Measurements from ENCODE around the gene FGD4.
A peak's percentile ranks its signal among the peaks of the same experiment; 100 is the strongest.
"Not testable (repeated sequence)": the region's sequence is repeated elsewhere in the genome, so short reads cannot be mapped to it uniquely, and the experiment has no call there.

FGD4 gene

DNA sequence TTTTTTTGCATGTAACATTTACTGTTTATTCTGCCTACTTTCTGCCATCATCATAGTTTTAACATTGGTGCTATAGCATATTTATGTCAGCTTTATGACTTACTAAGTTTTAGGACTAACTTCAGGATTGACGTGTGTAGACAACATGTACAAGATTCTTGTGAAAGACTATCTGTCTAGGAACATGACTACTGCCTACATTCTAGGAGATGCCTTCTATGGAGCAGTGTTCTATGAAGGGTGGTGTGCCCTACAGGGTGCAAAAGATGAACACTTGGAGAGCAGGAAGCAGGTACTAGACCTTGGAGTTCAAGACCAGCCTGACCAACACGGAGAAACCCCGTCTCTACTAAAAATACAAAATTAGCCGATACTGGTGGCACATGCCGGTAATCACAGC, 118.6 kb downstream of the FGD4 start:
- no peaks in the 10 kb centered on the region for H3K9me2 ChIP-seq (replicated peaks; ENCODE audit: low read depth, low read length)
- no peak overlapping the region for H3K4me3 ChIP-seq (ENCODE audit: low read length, poor library complexity, severe bottlenecking)
- no peaks in the 10 kb centered on the region for H3K27me3 ChIP-seq (ENCODE audit: insufficient read depth, low read length, poor library complexity, severe bottlenecking)
- no peak overlapping the region for H3K4me2 ChIP-seq (ENCODE audit: low read depth, low read length, poor library complexity, severe bottlenecking)
- H3K9ac ChIP-seq (ENCODE audit: low read depth, low read length, poor library complexity, severe bottlenecking): no peak overlapping the region
- H3K36me3 ChIP-seq (ENCODE audit: insufficient read depth, low read length): no peaks in the 10 kb centered on the region
- no peaks in the 10 kb centered on the region for H3F3A ChIP-seq (ENCODE audit: low read depth)
- peaks cover 23% of the 10 kb centered on the region for H3K4me1 ChIP-seq (ENCODE audit: insufficient read depth, low read length, poor library complexity, severe bottlenecking)
- H3K9me3 ChIP-seq (ENCODE audit: insufficient read depth, low read depth, low read length): no peaks in the 10 kb centered on the region
- no peak overlapping the region for H2AFZ ChIP-seq (ENCODE audit: low read length)
- no peaks in the 10 kb centered on the region for H4K20me1 ChIP-seq (ENCODE audit: insufficient read depth, low read length, poor library complexity, severe bottlenecking)
- no peaks in the 10 kb centered on the region for H3K79me2 ChIP-seq (ENCODE audit: insufficient read depth, low read length)
- TF ChIP-seq EZH2phosphoT487 (IDR thresholded peaks at IDR 0.05; ENCODE audit: borderline replicate concordance): no peak
- TF ChIP-seq, protein P1, sequence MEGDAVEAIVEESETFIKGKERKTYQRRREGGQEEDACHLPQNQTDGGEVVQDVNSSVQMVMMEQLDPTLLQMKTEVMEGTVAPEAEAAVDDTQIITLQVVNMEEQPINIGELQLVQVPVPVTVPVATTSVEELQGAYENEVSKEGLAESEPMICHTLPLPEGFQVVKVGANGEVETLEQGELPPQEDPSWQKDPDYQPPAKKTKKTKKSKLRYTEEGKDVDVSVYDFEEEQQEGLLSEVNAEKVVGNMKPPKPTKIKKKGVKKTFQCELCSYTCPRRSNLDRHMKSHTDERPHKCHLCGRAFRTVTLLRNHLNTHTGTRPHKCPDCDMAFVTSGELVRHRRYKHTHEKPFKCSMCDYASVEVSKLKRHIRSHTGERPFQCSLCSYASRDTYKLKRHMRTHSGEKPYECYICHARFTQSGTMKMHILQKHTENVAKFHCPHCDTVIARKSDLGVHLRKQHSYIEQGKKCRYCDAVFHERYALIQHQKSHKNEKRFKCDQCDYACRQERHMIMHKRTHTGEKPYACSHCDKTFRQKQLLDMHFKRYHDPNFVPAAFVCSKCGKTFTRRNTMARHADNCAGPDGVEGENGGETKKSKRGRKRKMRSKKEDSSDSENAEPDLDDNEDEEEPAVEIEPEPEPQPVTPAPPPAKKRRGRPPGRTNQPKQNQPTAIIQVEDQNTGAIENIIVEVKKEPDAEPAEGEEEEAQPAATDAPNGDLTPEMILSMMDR (conservative IDR thresholded peaks at IDR 0.05; ENCODE audit: low read length): no peak

DNA sequence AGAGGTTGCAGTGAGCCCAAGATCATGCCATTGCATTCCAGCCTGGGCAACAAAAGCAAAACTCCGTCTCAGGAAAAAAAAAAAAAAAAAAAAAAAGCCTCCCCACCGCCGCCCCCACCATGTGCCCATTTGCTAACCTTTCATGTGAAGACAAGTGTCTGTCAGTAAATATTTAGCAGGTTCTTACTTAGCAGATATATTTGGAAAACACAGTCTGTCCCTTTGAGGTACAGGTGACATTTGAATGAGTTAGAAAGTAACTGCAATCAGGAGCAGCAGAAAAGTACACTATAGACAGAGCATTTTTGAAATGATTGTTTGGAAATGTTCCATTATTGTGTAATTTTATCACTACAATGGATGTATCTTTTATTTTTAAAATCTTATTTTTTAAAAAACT, 119.7 kb downstream of the FGD4 start:
- H3K4me2 ChIP-seq (ENCODE audit: low read depth, low read length, poor library complexity, severe bottlenecking): no peak overlapping the region
- H3K27me3 ChIP-seq (ENCODE audit: insufficient read depth, low read length, poor library complexity, severe bottlenecking): no peaks in the 10 kb centered on the region
- H4K20me1 ChIP-seq (ENCODE audit: insufficient read depth, low read length, poor library complexity, severe bottlenecking): no peaks in the 10 kb centered on the region
- no peak overlapping the region for H3K9ac ChIP-seq (ENCODE audit: low read depth, low read length, poor library complexity, severe bottlenecking)
- H2AFZ ChIP-seq (ENCODE audit: low read length): no peak overlapping the region
- H3K36me3 ChIP-seq (ENCODE audit: insufficient read depth, low read length): no peaks in the 10 kb centered on the region
- peaks cover 26% of the 10 kb centered on the region for H3K4me1 ChIP-seq (ENCODE audit: insufficient read depth, low read length, poor library complexity, severe bottlenecking)
- no peak overlapping the region for H3K4me3 ChIP-seq (ENCODE audit: low read length, poor library complexity, severe bottlenecking)
- no peaks in the 10 kb centered on the region for H3F3A ChIP-seq (ENCODE audit: low read depth)
- no peaks in the 10 kb centered on the region for H3K79me2 ChIP-seq (ENCODE audit: insufficient read depth, low read length)
- no peaks in the 10 kb centered on the region for H3K9me3 ChIP-seq (ENCODE audit: insufficient read depth, low read depth, low read length)
- no peaks in the 10 kb centered on the region for H3K9me2 ChIP-seq (replicated peaks; ENCODE audit: low read depth, low read length)
- TF ChIP-seq EZH2phosphoT487 (IDR thresholded peaks at IDR 0.05; ENCODE audit: borderline replicate concordance): no peak
- TF ChIP-seq, protein P1 (conservative IDR thresholded peaks at IDR 0.05; ENCODE audit: low read length): no peak

DNA sequence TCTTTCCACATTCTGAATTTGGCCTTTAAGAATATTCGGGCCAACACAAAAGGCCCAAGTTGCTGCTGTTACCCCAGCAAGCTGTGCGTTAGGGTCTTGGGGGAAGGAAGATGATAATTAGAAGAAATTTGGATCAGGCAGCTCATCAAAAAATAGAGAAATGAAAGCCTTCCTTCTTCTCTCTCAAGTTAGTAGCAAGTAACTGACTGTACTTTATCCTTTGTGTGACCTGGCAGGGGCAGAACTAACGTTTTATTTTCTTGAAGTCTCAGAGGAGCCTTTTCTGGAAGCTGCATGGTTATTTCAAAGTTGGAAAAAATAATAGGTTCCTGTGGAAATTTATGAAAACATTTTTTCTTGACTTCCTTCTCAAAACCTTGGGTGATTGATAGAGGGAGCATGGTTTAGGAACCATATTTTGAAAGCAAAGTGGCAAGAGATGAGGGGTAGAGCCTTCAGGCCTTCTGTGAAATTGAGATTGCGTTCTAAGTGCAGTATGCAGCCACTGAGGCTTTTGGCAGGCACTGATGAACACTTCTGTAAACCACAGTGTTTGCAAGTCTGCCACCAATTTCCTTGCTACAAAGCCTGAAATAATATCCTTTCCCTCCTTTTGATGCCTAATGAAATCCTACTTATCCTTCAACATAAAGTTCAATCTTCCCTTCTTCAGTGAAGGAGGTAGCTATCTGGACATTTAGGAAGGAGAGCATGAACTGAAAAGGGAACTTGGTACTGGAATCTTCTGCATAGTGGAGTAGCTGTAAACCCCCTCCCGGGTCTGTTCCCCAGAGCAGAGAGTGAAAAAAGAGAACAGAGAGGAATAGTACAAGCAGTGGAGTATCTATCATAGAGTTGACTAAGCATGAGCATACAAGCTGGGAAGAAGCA, 123.2 kb downstream of the FGD4 start:
- Histone ChIP-seq H3K79me2 (ENCODE audit: insufficient read depth, low read length) (no peaks in the 10 kb centered on the region), H3K9me2 (replicated peaks; ENCODE audit: low read depth, low read length) (no peaks in the 10 kb centered on the region), H3F3A (ENCODE audit: low read depth) (no peaks in the 10 kb centered on the region), H2AFZ (ENCODE audit: low read length) (peak overlapping the region; percentile 76), H3K36me3 (ENCODE audit: insufficient read depth, low read length) (no peaks in the 10 kb centered on the region), H3K4me2 (ENCODE audit: low read depth, low read length, poor library complexity, severe bottlenecking) (peak overlapping the region; percentile 2), H3K27me3 (ENCODE audit: insufficient read depth, low read length, poor library complexity, severe bottlenecking) (no peaks in the 10 kb centered on the region), H3K4me3 (ENCODE audit: low read length, poor library complexity, severe bottlenecking) (no peak overlapping the region), H3K9ac (ENCODE audit: low read depth, low read length, poor library complexity, severe bottlenecking) (no peak overlapping the region), H4K20me1 (ENCODE audit: insufficient read depth, low read length, poor library complexity, severe bottlenecking) (no peaks in the 10 kb centered on the region), H3K4me1 (ENCODE audit: insufficient read depth, low read length, poor library complexity, severe bottlenecking) (peaks cover 18% of the 10 kb centered on the region), H3K9me3 (ENCODE audit: insufficient read depth, low read depth, low read length) (no peaks in the 10 kb centered on the region)
- TF ChIP-seq, protein P1 (conservative IDR thresholded peaks at IDR 0.05; ENCODE audit: low read length): no peak
- no peak for TF ChIP-seq EZH2phosphoT487 (IDR thresholded peaks at IDR 0.05; ENCODE audit: borderline replicate concordance)

DNA sequence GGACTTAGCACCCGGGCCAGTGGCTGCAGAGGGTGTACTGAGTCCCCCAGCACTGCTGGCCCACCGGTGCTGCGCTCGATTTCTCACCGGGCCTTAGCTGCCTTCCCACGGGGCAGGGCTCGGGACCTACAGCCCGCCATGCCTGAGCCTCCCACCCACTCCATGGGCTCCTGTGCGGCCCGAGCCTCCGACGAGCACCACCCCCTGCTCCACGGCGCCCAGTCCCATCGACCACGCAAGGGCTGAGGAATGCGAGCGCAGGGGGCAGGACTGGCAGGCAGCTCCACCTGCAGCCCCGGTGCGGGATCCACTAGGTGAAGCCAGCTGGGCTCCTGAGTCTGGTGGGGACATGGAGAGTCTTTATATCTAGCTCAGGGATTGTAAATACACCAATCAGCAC, 126.4 kb downstream of the FGD4 start:
- H3K9me3 ChIP-seq (ENCODE audit: insufficient read depth, low read depth, low read length); H4K20me1 ChIP-seq (ENCODE audit: insufficient read depth, low read length, poor library complexity, severe bottlenecking); H3F3A ChIP-seq (ENCODE audit: low read depth); H3K36me3 ChIP-seq (ENCODE audit: insufficient read depth, low read length); H3K9ac ChIP-seq (ENCODE audit: low read depth, low read length, poor library complexity, severe bottlenecking); H3K4me2 ChIP-seq (ENCODE audit: low read depth, low read length, poor library complexity, severe bottlenecking); H3K79me2 ChIP-seq (ENCODE audit: insufficient read depth, low read length); H3K4me3 ChIP-seq (ENCODE audit: low read length, poor library complexity, severe bottlenecking); H3K9me2 ChIP-seq (replicated peaks; ENCODE audit: low read depth, low read length); H3K27me3 ChIP-seq (ENCODE audit: insufficient read depth, low read length, poor library complexity, severe bottlenecking); H2AFZ ChIP-seq (ENCODE audit: low read length): not testable (repeated sequence)
- H3K4me1 ChIP-seq (ENCODE audit: insufficient read depth, low read length, poor library complexity, severe bottlenecking): peaks cover 18% of the 10 kb centered on the region

DNA sequence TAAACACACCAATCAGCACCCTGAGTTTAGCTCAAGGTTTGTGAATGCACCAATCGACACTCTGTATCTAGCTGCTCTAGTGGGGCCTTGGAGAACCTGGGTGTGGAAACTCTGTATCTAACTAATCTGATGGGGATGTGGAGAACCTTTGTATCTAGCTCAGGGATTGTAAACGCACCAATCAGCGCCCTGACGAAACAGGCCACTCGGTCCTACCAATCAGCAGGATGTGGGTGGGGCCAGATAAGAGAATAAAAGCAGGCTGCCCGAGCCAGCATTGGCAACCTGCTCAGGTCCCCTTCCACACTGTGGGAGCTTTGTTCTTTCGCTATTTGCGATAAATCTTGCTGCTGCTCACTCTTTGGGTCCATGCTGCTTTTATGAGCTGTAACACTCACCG, 127.0 kb downstream of the FGD4 start:
- H3K9ac ChIP-seq (ENCODE audit: low read depth, low read length, poor library complexity, severe bottlenecking); H3F3A ChIP-seq (ENCODE audit: low read depth); H3K36me3 ChIP-seq (ENCODE audit: insufficient read depth, low read length); H3K27me3 ChIP-seq (ENCODE audit: insufficient read depth, low read length, poor library complexity, severe bottlenecking); H2AFZ ChIP-seq (ENCODE audit: low read length); H3K9me2 ChIP-seq (replicated peaks; ENCODE audit: low read depth, low read length); H4K20me1 ChIP-seq (ENCODE audit: insufficient read depth, low read length, poor library complexity, severe bottlenecking); H3K79me2 ChIP-seq (ENCODE audit: insufficient read depth, low read length); H3K9me3 ChIP-seq (ENCODE audit: insufficient read depth, low read depth, low read length); H3K4me3 ChIP-seq (ENCODE audit: low read length, poor library complexity, severe bottlenecking); H3K4me2 ChIP-seq (ENCODE audit: low read depth, low read length, poor library complexity, severe bottlenecking): not testable (repeated sequence)
- peaks cover 18% of the 10 kb centered on the region for H3K4me1 ChIP-seq (ENCODE audit: insufficient read depth, low read length, poor library complexity, severe bottlenecking)
